GM13977 (cell line): Measurements from ENCODE around the gene DNTT.

ENCODE experiments used
- DNase-seq: peaks from one replicate; pipeline ENCODE4 v3.0.0; 2012; ENCODE audit warnings: low spot score
- CTCF ChIP-seq: IDR thresholded peaks from 2 replicates; pipeline ENCODE4 v1.5.1; 2012; ENCODE audit warnings: mild to moderate bottlenecking, control low read depth; ENCODE audit not compliant: insufficient read depth; ENCODE audit errors: extremely low read depth, missing control alignments
- in situ Hi-C: fragments of 300-500 bp; cut with MboI; formaldehyde crosslinking; loops from one replicate; pipeline ENCODE4 v1.12.0; 2022; ENCODE audit warnings: low sequenced_read_pairs, low pct_unique_long_range_greater_than_20kb, mixed read lengths, inconsistent platforms; ENCODE audit not compliant: unreplicated experiment

Gene DNTT

GRCh38 chr10:96311180-96311715, 7.0 kb downstream of the DNTT start:
- in situ Hi-C loops: no loop called here
- no peak for DNase-seq
- no peak for TF ChIP-seq CTCF

- no peak for TF ChIP-seq CTCF
- DNase-seq: no peak
- in situ Hi-C loops: no loop called here
Measured at GRCh38 chr10:96313344-96313743, 9.1 kb downstream of the DNTT start.

GRCh38 chr10:96317067-96317833, 13.0 kb downstream of the DNTT start:
- TF ChIP-seq CTCF: no peak
- in situ Hi-C loops: no loop called here
- no peak for DNase-seq

GRCh38 chr10:96319754-96320474, 15.7 kb downstream of the DNTT start:
- no peak for DNase-seq
- in situ Hi-C loops: no loop called here
- no peak for TF ChIP-seq CTCF

GRCh38 chr10:96321822-96322221, 17.6 kb downstream of the DNTT start:
- DNase-seq: no peak
- in situ Hi-C loops: no loop called here
- peak; percentile 33 for TF ChIP-seq CTCF

- in situ Hi-C loops: no loop called here
- TF ChIP-seq CTCF: no peak
- no peak for DNase-seq
Measured at GRCh38 chr10:96322275-96322674, 18.0 kb downstream of the DNTT start.
